Erythroblast (primary cell): ENCODE measurements around the gene LHFPL6.

ENCODE experiments used
- DNase-seq, 2 experiments: peaks; one replicate each; lab custom pipeline; 2025; lab: John Stamatoyannopoulos, UW
- GATA1 ChIP-seq: IDR thresholded peaks from 2 replicates; pipeline ENCODE4 v1.6.1; 2011; ENCODE audit warnings: low read depth, mild to moderate bottlenecking, control low read depth, low read length, moderate library complexity
- POLR2A ChIP-seq: IDR thresholded peaks from 2 replicates; pipeline ENCODE4 v1.6.1; 2011; ENCODE audit warnings: mild to moderate bottlenecking, low read length

LHFPL6 gene

DNA sequence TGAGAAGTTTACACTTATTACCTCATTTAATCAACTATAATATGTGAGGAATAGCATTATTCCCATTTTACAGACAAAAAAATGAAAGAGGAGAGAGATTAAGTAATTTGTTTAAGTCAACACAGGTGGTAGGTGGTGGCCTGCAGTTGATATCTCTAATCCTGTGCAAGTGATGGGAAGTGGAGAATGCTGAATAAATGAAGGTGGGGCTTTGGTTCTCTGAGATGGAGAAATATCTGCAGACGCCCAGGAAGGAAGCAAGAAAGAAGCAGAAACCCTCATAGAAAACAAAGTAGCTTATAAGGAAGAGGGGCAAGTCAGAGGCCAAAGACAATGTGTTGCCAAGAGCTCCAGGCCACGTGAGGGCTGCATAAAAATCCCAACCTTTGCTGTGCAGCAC lies 290.4 kb downstream of the LHFPL6 start:
- no peak for TF ChIP-seq GATA1
- no peak for DNase-seq

DNA sequence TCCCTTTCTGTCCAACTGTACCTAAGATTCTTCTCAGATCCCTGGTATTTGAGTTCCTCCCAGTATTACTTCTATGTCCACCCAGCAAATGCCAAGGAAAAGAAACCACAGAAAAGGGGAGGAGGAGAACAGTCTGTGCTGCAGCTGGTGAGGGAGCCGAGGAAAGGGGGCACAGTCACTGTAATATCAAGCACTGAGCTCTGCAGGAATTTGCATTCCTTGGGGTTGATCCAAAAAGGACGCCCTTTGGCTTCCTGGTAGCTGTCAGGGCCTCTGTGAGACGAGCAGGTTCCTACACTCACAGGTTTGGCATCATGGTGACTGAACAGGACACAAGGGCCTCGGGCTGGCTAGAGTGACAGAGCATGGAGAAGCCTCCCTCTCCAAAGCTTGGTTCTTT lies 291.4 kb downstream of the LHFPL6 start:
- TF ChIP-seq GATA1 (no peak), POLR2A (no peak)
- DNase-seq = no peak

DNA sequence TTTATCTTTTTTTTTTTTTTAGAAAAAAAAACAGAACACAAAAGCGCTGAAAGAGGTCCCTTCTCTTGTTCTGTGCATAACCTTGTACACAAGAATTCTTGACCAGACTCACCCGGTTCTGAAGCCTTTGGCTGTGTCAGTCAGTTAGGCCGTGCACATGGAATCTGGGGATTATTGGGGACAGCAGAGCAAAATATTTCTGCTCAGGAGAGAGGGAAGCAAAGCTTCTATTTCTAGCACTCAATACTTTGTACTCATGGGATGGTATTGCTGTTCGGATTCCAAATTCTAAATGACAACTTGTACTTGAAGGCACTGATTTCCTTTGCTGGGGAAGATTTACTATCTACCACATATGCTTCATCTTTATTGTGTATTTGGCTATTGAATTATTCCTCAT lies 292.0 kb downstream of the LHFPL6 start:
- DNase-seq = no peak
- TF ChIP-seq POLR2A (no peak), GATA1 (no peak)

DNA sequence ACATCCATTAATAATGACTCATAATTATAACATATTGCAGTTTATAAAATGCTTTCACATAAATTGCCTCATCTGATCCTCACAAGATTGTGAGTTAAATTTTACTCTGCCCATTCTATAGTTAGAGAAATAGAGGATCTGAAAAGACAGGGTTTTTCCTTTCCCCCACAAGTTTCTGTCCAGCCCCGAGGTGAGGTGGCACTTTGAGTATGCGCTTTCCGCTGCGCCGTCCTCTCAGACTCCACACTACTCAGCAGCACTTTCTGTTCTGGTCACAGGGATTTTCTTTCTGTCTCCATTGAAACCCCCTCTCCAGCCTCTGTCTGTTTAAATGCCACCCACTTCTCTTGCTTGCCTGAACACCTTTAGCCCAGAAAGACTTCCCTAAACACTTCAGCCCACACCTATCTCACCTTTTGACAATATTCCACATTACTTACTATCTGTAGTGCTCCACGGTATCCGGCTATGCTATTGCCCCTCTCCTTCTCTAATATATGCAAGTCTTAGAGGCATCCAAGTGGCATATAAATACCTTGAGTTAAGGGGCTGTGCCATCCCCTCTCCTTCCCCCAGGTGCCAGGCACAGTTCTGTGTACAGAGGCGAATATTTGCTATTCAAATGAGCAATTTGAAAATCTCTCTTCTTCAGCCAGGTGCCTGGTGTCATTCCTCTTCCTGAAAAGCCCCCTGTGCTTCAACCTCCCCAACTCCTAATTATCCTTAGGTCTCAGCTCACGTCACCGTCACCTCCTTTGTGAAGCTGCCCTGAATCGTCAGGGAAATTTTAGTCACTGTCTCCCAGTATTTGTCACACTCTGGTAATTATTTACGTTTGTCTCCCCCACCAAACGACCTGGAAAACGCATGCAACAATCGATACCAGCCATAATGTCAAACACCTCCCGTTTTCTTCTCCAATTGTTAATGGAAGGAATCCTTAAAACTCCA lies 296.1 kb downstream of the LHFPL6 start:
- TF ChIP-seq POLR2A (no peak), GATA1 (no peak)
- no peak for DNase-seq

- no peak for DNase-seq
- no peak for TF ChIP-seq GATA1
- no peak for TF ChIP-seq POLR2A
These were observed 300.2 kb downstream of the LHFPL6 start for GRCh38 chr13:39302820-39303219.

GRCh38 chr13:39298951-39299350 lies 304.0 kb downstream of the LHFPL6 start:
- TF ChIP-seq POLR2A (no peak), GATA1 (no peak)

GRCh38 chr13:39297664-39298171 lies 305.3 kb downstream of the LHFPL6 start:
- no peak for DNase-seq
- no peak for TF ChIP-seq GATA1
- TF ChIP-seq POLR2A = no peak

More at GRCh38 chr13:39298951-39299350, 304.0 kb downstream of the LHFPL6 start:
- DNase-seq = no peak

DNA sequence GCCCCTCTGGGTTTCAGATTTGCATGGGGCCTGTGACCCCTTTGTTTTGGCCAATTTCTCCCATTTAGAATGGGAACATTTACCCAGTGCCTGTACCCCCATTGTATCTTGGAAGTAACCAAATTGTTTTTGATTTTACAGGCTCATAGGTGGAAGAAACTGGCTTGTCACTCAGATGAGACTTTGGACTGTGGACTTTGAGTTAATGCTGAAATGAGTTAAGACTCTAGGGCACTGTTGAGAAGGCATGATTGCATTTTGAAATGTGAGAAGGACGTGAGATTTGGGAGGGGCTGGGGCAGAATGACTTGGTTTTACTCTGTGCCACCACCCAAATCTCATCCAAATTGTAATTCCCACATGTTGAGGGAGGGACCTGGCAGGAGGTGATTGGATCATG lies 306.0 kb downstream of the LHFPL6 start:
- DNase-seq = no peak

DNA sequence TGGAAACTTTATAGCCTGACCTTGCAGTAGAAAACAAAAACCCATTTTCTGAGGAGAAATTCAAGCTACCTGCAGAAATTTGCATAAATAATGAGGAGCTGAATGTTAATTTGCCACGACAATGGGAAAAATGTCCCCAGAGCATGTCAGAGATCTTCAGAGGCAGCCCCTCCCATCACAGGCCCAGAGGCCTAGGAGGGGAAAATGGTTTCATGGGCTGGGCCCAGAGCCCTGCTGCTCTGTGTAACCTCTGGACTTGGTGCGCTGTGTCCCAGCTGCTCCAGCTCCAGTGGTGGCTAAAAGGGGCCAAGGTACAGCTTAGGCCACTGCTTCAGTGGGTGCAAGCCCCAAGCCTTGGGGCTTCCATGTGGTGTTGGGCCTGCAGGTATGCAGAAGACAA lies 306.8 kb downstream of the LHFPL6 start:
- TF ChIP-seq GATA1 (no peak), POLR2A (no peak)
- no peak for DNase-seq

More for the DNA sequence above, 306.0 kb downstream of the LHFPL6 start:
- no peak for TF ChIP-seq POLR2A
- no peak for TF ChIP-seq GATA1
